ENCODE measurements around the gene TWNK.

The TWNK gene

DNA sequence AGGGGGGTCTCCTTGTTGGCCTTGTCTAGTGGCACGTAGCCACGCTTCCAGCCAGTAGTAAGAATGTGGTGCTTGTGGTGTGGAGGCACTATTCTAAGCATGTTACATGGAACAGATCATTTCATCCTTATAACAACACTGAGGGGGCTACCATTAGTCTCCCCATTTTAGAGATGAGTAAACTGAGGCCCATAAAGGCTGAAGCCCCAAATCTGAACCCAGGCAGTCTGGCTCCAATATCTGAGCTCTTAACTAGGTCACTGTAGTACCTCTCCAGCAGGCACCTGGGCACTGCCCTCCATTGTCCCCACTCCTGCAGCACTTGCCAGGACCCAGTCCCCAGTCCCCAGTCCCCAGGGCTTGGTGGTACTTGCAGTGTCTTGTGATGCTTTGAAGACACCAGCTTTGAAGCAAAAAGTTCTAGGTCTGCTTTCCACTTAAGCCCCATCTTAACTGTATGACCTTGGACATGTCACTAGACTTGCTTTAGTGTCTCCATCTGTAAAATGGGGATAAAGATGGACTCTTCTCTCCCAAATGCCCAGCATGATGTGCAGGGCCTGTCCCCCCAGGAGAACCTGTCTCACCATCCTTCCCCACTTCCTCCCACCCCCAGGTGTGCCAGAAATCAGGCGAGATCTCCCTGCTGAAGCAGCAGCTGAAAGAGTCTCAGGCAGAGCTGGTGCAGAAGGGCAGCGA lies 18.7 kb downstream of the TWNK start:
- DNase-seq (ENCODE audit: low spot score in 2 of 2) = no peak
- Histone ChIP-seq H3K27me3 (ENCODE audit: low read depth) (no peaks in the 10 kb centered on the region), H3K36me3 (replicated peaks) (peaks cover 50% of the 10 kb centered on the region), H3K4me1 (peaks cover 3% of the 10 kb centered on the region), H3K9me3 (no peaks in the 10 kb centered on the region), H3K4me3 (no peak overlapping the region)
- in situ Hi-C loops (cut with MboI; ENCODE audit: low sequenced_read_pairs) = no loop called here

DNA sequence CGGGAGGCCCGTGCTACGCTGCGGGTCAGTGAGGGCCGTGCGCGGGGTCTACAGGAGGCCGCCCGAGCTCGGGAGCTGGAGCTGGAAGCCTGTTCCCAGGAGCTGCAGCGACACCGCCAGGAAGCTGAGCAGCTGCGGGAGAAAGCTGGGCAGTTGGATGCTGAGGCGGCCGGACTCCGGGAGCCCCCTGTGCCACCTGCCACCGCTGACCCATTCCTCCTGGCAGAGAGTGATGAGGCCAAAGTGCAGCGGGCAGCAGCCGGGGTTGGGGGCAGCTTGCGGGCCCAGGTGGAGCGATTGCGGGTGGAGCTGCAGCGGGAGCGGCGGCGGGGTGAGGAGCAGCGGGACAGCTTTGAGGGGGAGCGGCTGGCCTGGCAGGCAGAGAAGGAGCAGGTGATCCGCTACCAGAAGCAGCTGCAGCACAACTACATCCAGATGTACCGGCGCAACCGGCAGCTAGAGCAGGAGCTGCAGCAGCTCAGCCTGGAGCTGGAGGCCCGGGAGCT lies 19.3 kb downstream of the TWNK start:
- no peak overlapping the region for H3K4me3 ChIP-seq
- H3K36me3 ChIP-seq (replicated peaks) = peaks cover 50% of the 10 kb centered on the region
- H3K27me3 ChIP-seq (ENCODE audit: low read depth) = no peaks in the 10 kb centered on the region
- no peaks in the 10 kb centered on the region for H3K9me3 ChIP-seq
- in situ Hi-C loops (cut with MboI; ENCODE audit: low sequenced_read_pairs) = no loop called here
- H3K4me1 ChIP-seq = no peaks in the 10 kb centered on the region; the same call in 1 of the 2 replicates
- DNase-seq (ENCODE audit: low spot score in 2 of 2) = no peak

DNA sequence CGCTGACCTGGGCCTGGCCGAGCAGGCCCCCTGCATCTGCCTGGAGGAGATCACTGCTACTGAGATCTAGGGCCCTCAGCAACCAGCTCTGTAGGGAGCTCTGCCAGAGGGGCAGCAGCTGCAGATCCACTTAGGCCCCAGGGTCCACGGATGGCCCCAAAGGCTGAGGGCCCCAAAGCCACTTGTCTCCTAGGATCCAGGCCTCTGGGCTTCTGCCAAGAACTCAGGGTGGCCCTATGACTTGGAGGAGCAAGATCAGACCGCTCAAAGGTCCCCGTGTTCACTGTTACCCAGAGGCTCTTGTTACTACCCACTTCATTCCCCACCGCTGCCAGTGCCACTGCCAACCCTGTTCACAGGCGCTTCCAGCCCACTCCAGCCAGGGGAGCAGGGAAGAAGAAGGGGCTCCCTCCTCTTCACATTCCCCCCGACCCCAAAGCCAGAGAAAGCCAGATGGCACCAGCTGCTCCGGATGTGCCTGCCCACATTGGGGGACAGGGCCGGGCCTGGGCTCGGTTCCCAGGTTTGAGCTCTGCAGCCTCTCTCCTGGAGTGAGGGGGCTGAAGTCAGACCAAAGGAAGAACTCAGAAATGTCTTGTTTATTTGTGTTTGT lies 19.9 kb downstream of the TWNK start:
- Histone ChIP-seq H3K4me1 (no peaks in the 10 kb centered on the region), H3K4me3 (no peak overlapping the region), H3K9me3 (no peaks in the 10 kb centered on the region), H3K27me3 (ENCODE audit: low read depth) (no peaks in the 10 kb centered on the region), H3K36me3 (replicated peaks) (peaks cover 46% of the 10 kb centered on the region)
- in situ Hi-C loops (cut with MboI; ENCODE audit: low sequenced_read_pairs) = no loop called here
- DNase-seq (ENCODE audit: low spot score in 2 of 2) = no peak

DNA sequence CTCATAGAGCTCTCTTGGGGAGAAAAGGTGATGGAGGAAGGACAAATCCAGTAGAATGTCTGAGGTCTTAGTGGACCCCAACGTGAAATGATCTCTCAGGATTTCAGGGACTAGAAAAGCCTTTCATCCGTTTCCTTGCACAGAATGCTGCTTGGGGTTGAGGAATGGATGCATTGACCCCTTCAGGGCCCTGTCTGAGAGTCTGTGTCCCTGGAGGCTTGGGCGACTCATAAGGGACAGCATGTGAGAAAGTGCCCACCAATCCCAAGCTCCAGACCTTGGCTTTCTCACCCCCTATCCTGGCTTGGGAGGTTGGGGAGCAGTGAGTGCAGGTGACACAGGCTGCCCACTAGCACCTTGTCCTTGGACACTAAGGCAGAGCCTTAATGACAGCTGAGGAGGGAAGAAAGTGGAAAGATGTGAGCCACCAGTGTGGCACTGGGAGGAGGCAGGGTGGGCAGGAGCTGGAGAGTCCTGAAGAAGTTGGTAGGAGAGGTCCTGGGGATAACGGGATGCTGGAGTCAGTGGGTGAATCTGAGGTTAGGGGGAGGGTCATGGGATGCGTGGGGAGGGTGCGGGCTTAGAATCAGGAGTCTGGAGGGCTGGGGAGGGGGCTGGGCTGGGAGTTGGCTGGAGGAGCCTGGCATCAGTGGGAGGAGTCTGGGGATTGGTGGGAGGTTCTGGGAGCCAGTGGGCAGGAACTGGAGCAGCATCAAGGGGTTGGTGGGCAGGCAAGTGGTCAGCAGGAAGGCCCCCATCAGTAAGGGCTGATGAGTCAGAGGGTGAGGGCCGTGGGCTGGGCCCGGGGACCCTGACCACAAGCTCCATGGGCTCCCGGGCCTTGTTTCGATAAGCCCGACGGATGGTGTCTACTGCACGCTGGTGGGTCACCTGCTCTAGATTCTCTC lies 20.8 kb downstream of the TWNK start:
- DNase-seq (ENCODE audit: low spot score in 2 of 2) = no peak
- Histone ChIP-seq H3K27me3 (ENCODE audit: low read depth) (no peaks in the 10 kb centered on the region), H3K9me3 (no peaks in the 10 kb centered on the region), H3K4me1 (no peaks in the 10 kb centered on the region), H3K4me3 (no peak overlapping the region), H3K36me3 (replicated peaks) (peaks cover 36% of the 10 kb centered on the region)
- in situ Hi-C loops (cut with MboI; ENCODE audit: low sequenced_read_pairs) = no loop called here

DNA sequence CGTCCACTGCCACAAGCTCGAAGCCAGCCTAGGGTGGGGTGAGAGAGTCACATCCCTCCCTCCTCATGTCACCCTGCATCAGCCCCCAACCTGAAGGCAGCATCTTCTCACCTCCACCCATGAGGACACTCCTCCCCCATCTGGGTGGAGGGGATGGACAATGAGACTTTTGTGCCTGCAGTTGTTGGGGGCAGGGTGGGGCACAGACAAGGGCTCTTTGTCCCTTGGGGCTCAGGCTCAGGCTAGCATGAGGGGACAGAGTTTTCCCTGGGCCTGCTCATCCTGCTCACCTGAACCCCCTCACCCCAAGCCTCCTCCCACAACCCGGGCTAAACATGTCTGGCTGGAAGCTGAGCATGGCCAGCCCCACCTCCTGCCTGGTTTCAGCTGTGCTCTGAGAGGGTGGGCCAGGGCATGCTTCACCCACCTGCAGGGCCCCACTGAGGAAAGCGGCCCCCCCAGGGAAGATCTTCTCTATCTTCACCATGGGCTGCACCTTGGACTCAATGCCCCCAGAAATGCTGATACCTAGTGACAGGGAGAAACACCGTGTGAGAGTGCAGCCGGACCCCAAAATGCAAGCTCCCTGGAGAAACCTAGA lies 21.6 kb downstream of the TWNK start:
- Histone ChIP-seq H3K4me3 (no peak overlapping the region), H3K4me1 (no peaks in the 10 kb centered on the region), H3K9me3 (no peaks in the 10 kb centered on the region), H3K36me3 (replicated peaks) (peaks cover 29% of the 10 kb centered on the region), H3K27me3 (ENCODE audit: low read depth) (no peaks in the 10 kb centered on the region)
- in situ Hi-C loops (cut with MboI; ENCODE audit: low sequenced_read_pairs) = no loop called here
- no peak for DNase-seq (ENCODE audit: low spot score in 2 of 2)

DNA sequence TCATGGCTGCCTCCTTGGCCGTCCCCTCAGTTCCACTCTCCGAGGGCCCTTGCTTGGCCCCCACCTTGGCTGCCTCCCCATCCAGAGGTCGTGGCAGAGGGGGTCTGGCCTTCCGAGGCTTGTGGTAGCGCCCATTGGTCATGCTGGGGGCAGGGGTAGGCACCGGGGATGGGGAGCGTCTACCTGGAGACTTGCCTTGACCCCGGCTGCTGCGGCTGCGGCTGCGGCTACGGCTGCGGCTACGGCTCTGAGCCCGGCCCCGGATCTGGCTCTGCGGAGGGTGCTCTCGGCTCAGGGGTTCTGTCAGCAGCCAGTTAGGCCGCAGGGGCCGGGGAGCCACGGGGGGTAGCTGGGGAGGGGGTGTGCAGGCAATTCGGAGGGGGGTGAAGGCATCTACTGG lies 23.0 kb downstream of the TWNK start:
- peak in 1 of 2 experiments; percentile 7 for DNase-seq (ENCODE audit: low spot score in 2 of 2)
- Histone ChIP-seq H3K9me3 (no peaks in the 10 kb centered on the region), H3K4me1 (no peaks in the 10 kb centered on the region), H3K36me3 (replicated peaks) (peaks cover 16% of the 10 kb centered on the region), H3K4me3 (no peak overlapping the region), H3K27me3 (ENCODE audit: low read depth) (no peaks in the 10 kb centered on the region)
- in situ Hi-C loops (cut with MboI; ENCODE audit: low sequenced_read_pairs) = loop anchor here (5.0 kb wide), 1 partner anchor 448 kb away; no protein-coding TSS in a partner anchor

DNA sequence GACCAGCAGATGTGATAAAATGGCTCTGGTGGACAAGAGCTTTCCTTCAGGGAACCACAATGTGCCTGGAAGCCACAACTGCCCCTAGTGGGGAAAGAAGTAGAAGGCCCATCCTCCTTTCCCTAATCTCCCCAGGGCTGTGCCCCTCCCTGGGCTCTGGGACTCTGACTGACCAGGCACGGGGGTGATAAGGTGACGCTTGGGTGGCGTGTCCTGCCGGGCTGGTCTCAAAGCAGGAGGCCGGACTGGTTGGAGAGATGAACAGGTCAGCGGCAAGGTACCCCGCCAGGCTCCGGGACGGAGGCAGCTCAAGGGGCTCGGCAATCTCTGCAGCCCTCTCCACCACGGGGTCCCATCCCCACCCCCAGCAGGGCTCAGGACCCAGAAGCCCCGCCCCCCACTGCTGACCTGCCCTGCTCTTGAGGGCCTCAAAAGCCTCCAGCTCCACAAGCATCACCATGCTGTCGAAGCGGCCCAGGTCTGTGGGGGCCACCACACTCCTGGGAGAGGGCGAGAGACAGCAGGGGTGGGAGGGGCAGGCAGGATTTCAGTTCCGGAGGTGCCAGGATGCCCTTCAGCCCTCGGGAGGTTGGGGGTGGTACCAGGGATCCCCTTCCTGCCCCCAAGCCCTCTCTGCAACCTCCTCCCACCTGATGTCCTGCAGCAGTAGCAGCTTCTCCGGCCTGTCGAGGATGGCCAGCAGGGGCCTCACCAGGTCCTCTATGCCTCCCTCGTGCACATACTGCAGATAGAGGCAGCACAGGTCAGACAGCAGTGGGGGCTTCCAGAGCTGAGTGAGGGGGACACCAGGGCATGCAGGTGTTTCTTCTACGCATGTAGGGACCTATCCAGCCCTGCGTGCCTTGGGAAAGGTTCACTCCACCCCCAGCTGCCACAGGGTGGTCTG lies 24.4 kb downstream of the TWNK start:
- H3K4me1 ChIP-seq = no peaks in the 10 kb centered on the region
- peaks cover 7% of the 10 kb centered on the region for H3K36me3 ChIP-seq (replicated peaks)
- no peaks in the 10 kb centered on the region for H3K9me3 ChIP-seq
- in situ Hi-C loops (cut with MboI; ENCODE audit: low sequenced_read_pairs) = loop anchor here (5.0 kb wide), 1 partner anchor 449 kb away; no protein-coding TSS in a partner anchor
- DNase-seq (ENCODE audit: low spot score in 2 of 2) = peak in 1 of 2 experiments; percentile 41
- no peak overlapping the region for H3K4me3 ChIP-seq
- no peaks in the 10 kb centered on the region for H3K27me3 ChIP-seq (ENCODE audit: low read depth)

DNA sequence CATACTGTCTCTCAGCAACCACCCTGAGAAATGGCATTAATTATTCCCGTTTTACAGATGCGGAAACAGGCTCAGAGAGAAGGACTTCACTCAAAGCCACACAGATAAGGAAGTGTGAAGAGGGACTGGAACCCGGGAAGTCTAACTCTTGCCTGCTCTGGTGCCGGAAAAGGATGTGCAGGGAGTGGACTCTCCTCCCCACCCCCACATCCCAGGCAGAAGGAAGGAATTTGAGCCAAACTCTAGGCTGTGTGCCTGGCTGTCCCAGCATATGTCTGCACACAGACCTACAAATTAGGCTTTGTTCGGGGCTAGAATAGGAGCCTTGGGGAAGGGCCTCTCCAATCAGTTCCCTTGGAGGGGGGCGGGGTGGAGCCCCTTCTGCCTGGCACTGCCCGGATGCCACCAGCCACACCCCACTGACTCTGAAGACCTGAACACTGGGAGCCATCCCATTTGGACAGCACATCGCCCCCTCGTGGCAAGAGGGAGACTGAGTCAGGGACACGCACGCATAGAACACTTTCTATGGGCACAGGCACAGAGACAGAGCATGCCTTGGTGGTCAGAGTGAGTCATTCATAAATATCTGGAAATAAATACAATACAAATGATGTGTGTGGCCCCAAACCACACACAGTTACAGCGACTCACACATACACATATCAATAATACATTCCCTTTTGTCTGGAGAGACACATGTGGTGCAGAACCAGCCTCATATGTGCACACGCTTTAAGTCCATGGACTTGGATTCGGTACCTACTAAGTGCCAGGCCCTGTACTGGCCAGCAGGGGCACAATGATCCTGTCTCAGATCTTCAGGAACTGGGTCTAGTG lies 25.4 kb downstream of the TWNK start:
- no peaks in the 10 kb centered on the region for H3K27me3 ChIP-seq (ENCODE audit: low read depth)
- H3K36me3 ChIP-seq (replicated peaks) = no peaks in the 10 kb centered on the region
- H3K9me3 ChIP-seq = no peaks in the 10 kb centered on the region
- in situ Hi-C loops (cut with MboI; ENCODE audit: low sequenced_read_pairs) = loop anchor here (5.0 kb wide), 1 partner anchor 450 kb away; no protein-coding TSS in a partner anchor
- H3K4me3 ChIP-seq = no peak overlapping the region
- H3K4me1 ChIP-seq = no peaks in the 10 kb centered on the region
- DNase-seq (ENCODE audit: low spot score in 2 of 2) = peak; percentile 83 to 92

DNA sequence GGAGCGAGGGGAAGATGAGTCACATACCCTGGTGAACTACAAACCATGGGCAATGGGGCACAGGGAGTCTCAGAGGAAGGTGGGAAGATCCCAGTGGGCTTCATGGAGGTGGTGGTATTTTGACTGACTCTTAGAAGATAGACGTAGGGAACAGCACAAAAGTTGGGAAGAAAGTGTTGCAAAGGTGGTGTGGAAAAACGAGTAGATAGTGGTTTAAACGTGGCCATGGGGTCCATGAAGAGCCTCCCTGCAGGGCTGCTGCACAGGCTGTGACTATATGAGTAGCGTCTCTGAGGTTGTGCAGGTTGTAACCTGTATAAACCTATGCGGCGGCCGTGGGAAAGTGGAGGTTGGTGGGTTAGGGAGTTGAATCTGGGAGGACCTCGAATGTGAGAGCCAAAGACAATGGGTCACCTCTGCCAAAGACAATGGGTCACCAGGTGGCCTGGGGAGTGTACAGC lies 26.1 kb downstream of the TWNK start:
- Histone ChIP-seq H3K9me3 (no peaks in the 10 kb centered on the region), H3K4me3 (no peak overlapping the region), H3K36me3 (replicated peaks) (no peaks in the 10 kb centered on the region), H3K27me3 (ENCODE audit: low read depth) (no peaks in the 10 kb centered on the region), H3K4me1 (no peaks in the 10 kb centered on the region)
- DNase-seq (ENCODE audit: low spot score in 2 of 2) = no peak
- in situ Hi-C loops (cut with MboI; ENCODE audit: low sequenced_read_pairs) = loop anchor here (5.0 kb wide), 1 partner anchor 451 kb away; no protein-coding TSS in a partner anchor

DNA sequence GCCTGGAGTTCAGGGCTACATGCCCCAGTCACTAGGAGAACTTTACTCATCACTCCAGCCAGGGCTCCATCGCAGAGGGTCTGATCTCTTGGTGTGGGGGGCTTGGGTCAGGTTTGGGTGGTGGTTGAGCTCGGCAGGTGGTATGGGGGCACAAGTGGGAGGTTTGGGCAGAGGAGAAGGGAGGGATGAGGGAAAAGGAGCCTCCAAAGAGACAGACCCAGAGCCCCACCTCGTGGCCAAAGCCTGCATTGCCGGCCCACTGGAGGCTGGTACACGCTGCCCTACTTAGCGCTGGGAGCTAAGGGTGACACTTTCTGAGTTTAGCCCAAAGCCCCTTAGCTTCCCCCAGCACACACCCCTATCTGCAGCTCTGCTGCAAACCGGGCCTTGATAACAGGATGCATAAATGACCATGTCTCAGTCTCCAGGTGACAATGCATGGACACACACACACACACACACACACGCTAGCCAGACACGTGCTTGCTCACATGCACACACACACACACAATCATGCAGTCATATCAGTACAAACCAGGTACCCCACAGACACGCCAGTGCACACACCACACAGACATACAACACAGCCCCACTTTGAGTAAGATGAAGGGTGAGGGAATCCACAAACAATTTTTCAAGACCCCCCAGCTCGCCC lies 27.0 kb downstream of the TWNK start:
- in situ Hi-C loops (cut with MboI; ENCODE audit: low sequenced_read_pairs) = loop anchor here (5.0 kb wide), 1 partner anchor 452 kb away; no protein-coding TSS in a partner anchor
- peak; percentile 65 to 93 for DNase-seq (ENCODE audit: low spot score in 2 of 2)
- H3K27me3 ChIP-seq (ENCODE audit: low read depth) = no peaks in the 10 kb centered on the region

DNA sequence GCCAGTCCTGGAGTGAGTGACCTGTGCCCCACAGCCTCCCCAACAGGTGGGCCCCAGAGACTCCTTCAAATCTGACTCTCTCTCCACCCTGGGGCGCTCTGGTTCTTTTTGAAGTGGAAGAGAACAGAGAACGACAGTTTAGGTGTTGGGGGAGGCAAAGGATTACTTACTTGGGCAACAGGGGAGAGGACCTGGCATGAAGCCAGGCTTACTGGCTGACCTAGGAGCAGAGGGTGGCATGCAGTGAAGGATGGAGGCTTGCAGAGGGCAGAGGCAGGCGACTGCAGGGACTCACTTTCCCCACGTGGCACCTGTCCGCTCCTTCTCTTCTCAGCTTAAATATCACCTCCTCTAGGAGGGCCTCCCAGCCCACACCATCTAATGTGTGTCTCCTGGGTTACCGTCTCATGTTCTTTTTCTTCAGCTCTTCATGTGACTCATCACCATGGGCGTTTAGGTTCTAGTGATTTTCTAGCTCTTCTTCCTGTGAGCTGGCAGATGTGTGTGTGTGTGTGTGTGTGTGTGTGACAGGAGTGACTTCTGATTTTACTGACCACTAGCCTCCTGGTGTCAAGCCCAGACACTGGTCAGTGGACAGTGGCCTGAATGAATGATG lies 27.7 kb downstream of the TWNK start:
- Histone ChIP-seq H3K9me3 (no peaks in the 10 kb centered on the region), H3K4me3 (no peak overlapping the region), H3K4me1 (no peaks in the 10 kb centered on the region; the same call in 1 of the 2 replicates), H3K27me3 (ENCODE audit: low read depth) (no peaks in the 10 kb centered on the region), H3K36me3 (replicated peaks) (no peaks in the 10 kb centered on the region)
- no peak for DNase-seq (ENCODE audit: low spot score in 2 of 2)
- in situ Hi-C loops (cut with MboI; ENCODE audit: low sequenced_read_pairs) = loop anchor here (5.0 kb wide), 1 partner anchor 453 kb away; no protein-coding TSS in a partner anchor

More for the DNA sequence above, 27.0 kb downstream of the TWNK start:
- Histone ChIP-seq H3K4me3 (no peak overlapping the region), H3K36me3 (replicated peaks) (no peaks in the 10 kb centered on the region), H3K9me3 (no peaks in the 10 kb centered on the region), H3K4me1 (no peaks in the 10 kb centered on the region; the same call in 1 of the 2 replicates)
